ENCODE measurements around the gene PICALM. TPM values are rescaled to one million over a fixed set of nuclear protein-coding genes. Genes with fewer than 3 reads are reported as not detected.
"Not testable (repeated sequence)": the region's sequence is repeated elsewhere in the genome, so short reads cannot be mapped to it uniquely, and the experiment has no call there.

The PICALM gene
- total RNA-seq, 4 donors from 2014 or later: 198 to 320 (median 220) TPM

DNA sequence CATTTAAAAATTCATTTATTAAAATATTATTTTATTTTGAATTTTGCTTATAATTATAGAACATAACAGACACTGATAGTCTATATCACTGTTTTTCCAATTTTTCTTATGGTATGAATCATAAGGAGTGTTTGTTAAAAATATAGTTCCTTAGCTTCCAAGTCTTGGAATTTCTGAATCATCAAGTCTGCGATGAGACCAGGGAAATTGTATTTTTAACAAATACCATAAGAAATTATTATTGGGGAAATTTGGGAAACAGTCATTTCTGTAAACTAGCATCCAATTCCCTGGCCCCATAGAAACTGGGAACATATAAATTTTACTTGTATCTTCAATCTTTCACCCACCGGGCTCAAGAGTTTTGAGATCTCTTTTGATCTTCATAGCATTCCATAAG, 38.0 kb upstream of the PICALM start:
- H3K27me3 ChIP-seq: no peaks in the 10 kb centered on the region
- H3K4me1 ChIP-seq: no peaks in the 10 kb centered on the region
- no peak overlapping the region for H3K4me3 ChIP-seq (replicated peaks in 1 of 3)
- intact Hi-C loops (cut with DNase I): no loop called here
- 80 to 84% methylated on average over 2 of the region's 2 CpGs for WGBS, 2 donors
- H3K36me3 ChIP-seq: no peaks in the 10 kb centered on the region
- no peak overlapping the region for H3K27ac ChIP-seq
- TF ChIP-seq POLR2A (IDR thresholded peaks at IDR 0.05): no peak
- TF ChIP-seq, protein P1, sequence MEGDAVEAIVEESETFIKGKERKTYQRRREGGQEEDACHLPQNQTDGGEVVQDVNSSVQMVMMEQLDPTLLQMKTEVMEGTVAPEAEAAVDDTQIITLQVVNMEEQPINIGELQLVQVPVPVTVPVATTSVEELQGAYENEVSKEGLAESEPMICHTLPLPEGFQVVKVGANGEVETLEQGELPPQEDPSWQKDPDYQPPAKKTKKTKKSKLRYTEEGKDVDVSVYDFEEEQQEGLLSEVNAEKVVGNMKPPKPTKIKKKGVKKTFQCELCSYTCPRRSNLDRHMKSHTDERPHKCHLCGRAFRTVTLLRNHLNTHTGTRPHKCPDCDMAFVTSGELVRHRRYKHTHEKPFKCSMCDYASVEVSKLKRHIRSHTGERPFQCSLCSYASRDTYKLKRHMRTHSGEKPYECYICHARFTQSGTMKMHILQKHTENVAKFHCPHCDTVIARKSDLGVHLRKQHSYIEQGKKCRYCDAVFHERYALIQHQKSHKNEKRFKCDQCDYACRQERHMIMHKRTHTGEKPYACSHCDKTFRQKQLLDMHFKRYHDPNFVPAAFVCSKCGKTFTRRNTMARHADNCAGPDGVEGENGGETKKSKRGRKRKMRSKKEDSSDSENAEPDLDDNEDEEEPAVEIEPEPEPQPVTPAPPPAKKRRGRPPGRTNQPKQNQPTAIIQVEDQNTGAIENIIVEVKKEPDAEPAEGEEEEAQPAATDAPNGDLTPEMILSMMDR (IDR thresholded peaks at IDR 0.05): no peak
- H3K9me3 ChIP-seq: no peaks in the 10 kb centered on the region
- no peak for DNase-seq

GRCh38 chr11:86106031-86106430, 37.1 kb upstream of the PICALM start:
- H3K4me1 ChIP-seq; DNase-seq; H3K4me3 ChIP-seq (replicated peaks in 1 of 3); H3K9me3 ChIP-seq; H3K36me3 ChIP-seq; intact Hi-C loops (cut with DNase I); H3K27me3 ChIP-seq; H3K27ac ChIP-seq: not testable (repeated sequence)
- 78 to 91% methylated on average over 3 of the region's 3 CpGs for WGBS, 2 donors

- intact Hi-C loops (cut with DNase I); H3K9me3 ChIP-seq; H3K27me3 ChIP-seq; H3K27ac ChIP-seq; H3K4me1 ChIP-seq; H3K36me3 ChIP-seq; H3K4me3 ChIP-seq (replicated peaks in 1 of 3); DNase-seq: not testable (repeated sequence)
- no CpG with 5 or more reads among the region's 2 CpGs for WGBS, 2 donors
Observed at GRCh38 chr11:86105601-86106000, 36.7 kb upstream of the PICALM start.

GRCh38 chr11:86103808-86104207, 34.9 kb upstream of the PICALM start:
- no peaks in the 10 kb centered on the region for H3K36me3 ChIP-seq
- intact Hi-C loops (cut with DNase I): no loop called here
- H3K9me3 ChIP-seq: no peaks in the 10 kb centered on the region
- 81 to 91% methylated on average over 1 of the region's 1 CpG for WGBS, 2 donors
- H3K27me3 ChIP-seq: no peaks in the 10 kb centered on the region
- H3K4me1 ChIP-seq: no peaks in the 10 kb centered on the region
- no peak for DNase-seq
- no peak overlapping the region for H3K4me3 ChIP-seq (replicated peaks in 1 of 3)
- no peak overlapping the region for H3K27ac ChIP-seq
- no peak for TF ChIP-seq POLR2A (IDR thresholded peaks at IDR 0.05)
- TF ChIP-seq, protein P1 (IDR thresholded peaks at IDR 0.05): no peak

DNA sequence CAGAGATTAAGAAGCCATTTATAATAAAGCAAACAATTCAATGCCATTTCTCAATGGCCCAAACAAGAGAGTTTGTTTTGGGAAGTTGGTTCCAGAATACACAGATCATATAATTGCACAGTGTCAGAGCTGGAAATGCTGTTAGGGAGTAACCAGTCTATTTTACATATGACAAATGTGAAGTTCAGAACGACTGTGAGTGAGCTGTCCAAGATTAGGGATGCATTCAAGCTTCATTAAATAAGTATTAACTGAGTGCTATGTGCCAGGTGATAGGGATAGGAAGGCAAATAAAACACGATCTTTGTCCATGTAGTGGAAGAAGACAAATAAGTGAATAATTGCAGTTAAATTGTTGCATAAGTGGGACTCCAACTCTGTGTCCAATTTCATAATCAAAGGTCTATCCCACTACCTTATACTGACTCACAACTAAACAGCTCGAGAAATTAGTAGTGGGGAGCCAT, 33.1 kb upstream of the PICALM start:
- H3K27ac ChIP-seq: no peak overlapping the region
- 73% methylated on average over 3 of the region's 3 CpGs for WGBS, 2 donors
- no peaks in the 10 kb centered on the region for H3K27me3 ChIP-seq
- intact Hi-C loops (cut with DNase I): no loop called here
- DNase-seq: no peak
- no peaks in the 10 kb centered on the region for H3K36me3 ChIP-seq
- no peak for TF ChIP-seq POLR2A (IDR thresholded peaks at IDR 0.05)
- TF ChIP-seq, protein P1 (IDR thresholded peaks at IDR 0.05): no peak
- no peaks in the 10 kb centered on the region for H3K9me3 ChIP-seq
- H3K4me1 ChIP-seq: no peaks in the 10 kb centered on the region
- no peak overlapping the region for H3K4me3 ChIP-seq (replicated peaks in 1 of 3)

GRCh38 chr11:86101493-86101892, 32.6 kb upstream of the PICALM start:
- WGBS, 2 donors: 90 to 92% methylated on average over 5 of the region's 5 CpGs

More at GRCh38 chr11:86101493-86101892, 32.6 kb upstream of the PICALM start:
- TF ChIP-seq, protein P1 (IDR thresholded peaks at IDR 0.05): no peak
- TF ChIP-seq POLR2A (IDR thresholded peaks at IDR 0.05): no peak
- intact Hi-C loops (cut with DNase I): no loop called here
- H3K27ac ChIP-seq: no peak overlapping the region
- no peaks in the 10 kb centered on the region for H3K9me3 ChIP-seq
- no peak overlapping the region for H3K4me3 ChIP-seq (replicated peaks in 1 of 3)
- H3K27me3 ChIP-seq: no peaks in the 10 kb centered on the region
- no peaks in the 10 kb centered on the region for H3K4me1 ChIP-seq
- DNase-seq: no peak
- no peaks in the 10 kb centered on the region for H3K36me3 ChIP-seq
